Neural crest cell (in vitro differentiated cells): ENCODE data around the gene WDSUB1. TPM values are rescaled to one million over a fixed set of nuclear protein-coding genes. Genes with fewer than 3 reads are reported as not detected.
A peak's percentile ranks its signal among the peaks of the same experiment; 100 is the strongest.

Source experiments
- DNase-seq: peaks from one replicate; pipeline ENCODE4 v3.0.0; 2021; ENCODE audit warnings: low read depth, mixed read lengths, low spot score
- H3K27ac Mint-ChIP-seq: one replicate; pipeline ENCODE4 v1.8.0; 2021; ENCODE audit warnings: mild to moderate bottlenecking, mixed read lengths; ENCODE audit not compliant: unreplicated experiment
- H3K27me3 Mint-ChIP-seq: 2 replicates; pipeline ENCODE4 v1.8.0; 2021; ENCODE audit warnings: low read depth, mild to moderate bottlenecking, mixed read lengths
- H3K36me3 Mint-ChIP-seq: 2 replicates; pipeline ENCODE4 v1.8.0; 2021; ENCODE audit warnings: low read depth, mild to moderate bottlenecking, mixed read lengths
- H3K4me1 Mint-ChIP-seq: 2 replicates; pipeline ENCODE4 v1.8.0; 2021; ENCODE audit warnings: mixed read lengths
- H3K4me3 Mint-ChIP-seq: one replicate; pipeline ENCODE4 v1.8.0; 2021; ENCODE audit warnings: mild to moderate bottlenecking, mixed read lengths
- H3K9me3 Mint-ChIP-seq: 2 replicates; pipeline ENCODE4 v1.8.0; 2021; ENCODE audit warnings: mixed read lengths
- CTCF ChIP-seq: fragments of 200-600 bp; sonication (generic); conservative IDR thresholded peaks from 2 replicates; pipeline ENCODE4 v1.5.0; 2021; ENCODE audit warnings: antibody characterized with exemption, mild to moderate bottlenecking
- total RNA-seq: library from RNA; stranded (reverse); gene quantifications from 2 replicates; pipeline ENCODE4 v1.2.1, GENCODE V29; 2021

The WDSUB1 gene
- total RNA-seq, 1 donor from 2014 or later = 4.9 TPM

DNA sequence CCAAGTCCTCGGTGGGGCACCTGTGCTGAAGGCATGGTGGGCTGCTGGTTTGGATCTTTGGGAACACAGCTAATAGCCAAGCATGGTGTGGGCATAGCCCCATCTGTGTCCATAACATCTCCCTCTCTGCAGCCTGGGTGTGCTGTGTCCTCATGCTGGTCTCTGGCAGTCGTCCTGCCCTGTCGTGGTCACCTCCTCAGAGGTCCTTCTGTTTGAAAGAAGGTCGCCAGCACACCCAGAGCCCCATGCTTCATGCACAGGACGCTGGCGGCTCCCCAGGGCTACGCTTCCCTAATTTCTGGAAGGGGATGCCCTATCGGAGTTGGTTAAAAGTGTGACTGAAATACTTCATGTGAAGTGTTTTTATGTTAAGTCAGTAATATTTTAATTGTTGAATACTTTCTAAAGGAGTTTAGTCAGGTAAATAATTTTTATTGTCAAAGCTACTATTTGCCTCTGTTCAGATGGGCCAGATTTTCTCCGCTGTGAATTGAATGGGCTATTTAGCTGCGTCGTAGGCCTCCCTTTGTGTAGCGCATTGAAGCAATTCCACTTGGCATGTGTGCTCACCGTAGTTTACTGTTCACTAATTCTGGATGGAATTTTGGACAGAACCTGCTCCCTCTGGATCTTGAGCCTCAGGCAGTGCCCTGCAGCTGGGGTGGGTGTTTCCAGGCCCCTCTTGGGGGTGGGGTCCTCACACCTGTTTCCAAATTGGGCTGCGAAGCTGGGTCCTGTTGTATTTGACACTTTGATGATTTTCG, 81.9 kb downstream of the WDSUB1 start:
- Mint-ChIP-seq H3K4me3 (no peak overlapping the region), H3K4me1 (peaks cover 15% of the 10 kb centered on the region), H3K27ac (no peak overlapping the region), H3K27me3 (no peaks in the 10 kb centered on the region), H3K9me3 (no peaks in the 10 kb centered on the region), H3K36me3 (peaks cover 5% of the 10 kb centered on the region)
- DNase-seq = no peak
- no peak for TF ChIP-seq CTCF

DNA sequence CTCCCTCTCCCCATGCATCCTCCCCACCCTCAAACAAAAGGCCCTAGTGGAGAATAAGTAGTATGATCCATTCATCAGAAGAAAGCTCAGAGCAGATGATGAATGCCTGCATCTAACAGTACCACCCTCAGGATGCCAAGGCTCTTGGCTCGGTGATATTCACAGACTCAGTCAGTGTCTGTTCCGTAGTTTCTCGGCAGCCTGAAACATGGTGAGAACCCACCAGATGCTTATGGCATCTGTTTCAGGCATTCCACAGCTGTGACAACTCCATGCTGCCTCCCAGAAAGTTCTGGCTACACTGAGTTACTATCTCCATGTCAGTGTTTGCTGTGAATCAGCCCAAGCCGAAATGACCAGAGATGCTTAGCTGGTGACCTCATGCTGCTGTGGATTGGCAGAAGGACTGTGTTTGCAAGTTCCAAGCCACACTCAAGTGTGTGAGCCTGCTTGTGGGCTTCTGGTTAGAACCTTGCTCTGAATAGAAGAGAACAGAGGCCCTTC, 83.9 kb downstream of the WDSUB1 start:
- peaks cover 5% of the 10 kb centered on the region for H3K36me3 Mint-ChIP-seq
- H3K4me3 Mint-ChIP-seq = no peak overlapping the region
- no peak overlapping the region for H3K27ac Mint-ChIP-seq

GRCh38 chr2:159201360-159202063, 85.0 kb downstream of the WDSUB1 start:
- H3K27ac Mint-ChIP-seq = peak overlapping the region; percentile 40
- no peak for DNase-seq
- H3K9me3 Mint-ChIP-seq = no peaks in the 10 kb centered on the region
- H3K36me3 Mint-ChIP-seq = peaks cover 5% of the 10 kb centered on the region
- peaks cover 18% of the 10 kb centered on the region for H3K4me1 Mint-ChIP-seq
- TF ChIP-seq CTCF = no peak
- H3K27me3 Mint-ChIP-seq = no peaks in the 10 kb centered on the region
- no peak overlapping the region for H3K4me3 Mint-ChIP-seq

More for the DNA sequence above, 83.9 kb downstream of the WDSUB1 start:
- Mint-ChIP-seq H3K9me3 (no peaks in the 10 kb centered on the region), H3K4me1 (peaks cover 11% of the 10 kb centered on the region), H3K27me3 (no peaks in the 10 kb centered on the region)
- no peak for TF ChIP-seq CTCF
- no peak for DNase-seq

GRCh38 chr2:159200498-159200897, 86.0 kb downstream of the WDSUB1 start:
- no peak for TF ChIP-seq CTCF
- Mint-ChIP-seq H3K36me3 (peaks cover 3% of the 10 kb centered on the region), H3K4me3 (no peak overlapping the region), H3K4me1 (peaks cover 18% of the 10 kb centered on the region), H3K27ac (peak overlapping the region; percentile 88), H3K9me3 (no peaks in the 10 kb centered on the region), H3K27me3 (no peaks in the 10 kb centered on the region)
- DNase-seq = no peak

DNA sequence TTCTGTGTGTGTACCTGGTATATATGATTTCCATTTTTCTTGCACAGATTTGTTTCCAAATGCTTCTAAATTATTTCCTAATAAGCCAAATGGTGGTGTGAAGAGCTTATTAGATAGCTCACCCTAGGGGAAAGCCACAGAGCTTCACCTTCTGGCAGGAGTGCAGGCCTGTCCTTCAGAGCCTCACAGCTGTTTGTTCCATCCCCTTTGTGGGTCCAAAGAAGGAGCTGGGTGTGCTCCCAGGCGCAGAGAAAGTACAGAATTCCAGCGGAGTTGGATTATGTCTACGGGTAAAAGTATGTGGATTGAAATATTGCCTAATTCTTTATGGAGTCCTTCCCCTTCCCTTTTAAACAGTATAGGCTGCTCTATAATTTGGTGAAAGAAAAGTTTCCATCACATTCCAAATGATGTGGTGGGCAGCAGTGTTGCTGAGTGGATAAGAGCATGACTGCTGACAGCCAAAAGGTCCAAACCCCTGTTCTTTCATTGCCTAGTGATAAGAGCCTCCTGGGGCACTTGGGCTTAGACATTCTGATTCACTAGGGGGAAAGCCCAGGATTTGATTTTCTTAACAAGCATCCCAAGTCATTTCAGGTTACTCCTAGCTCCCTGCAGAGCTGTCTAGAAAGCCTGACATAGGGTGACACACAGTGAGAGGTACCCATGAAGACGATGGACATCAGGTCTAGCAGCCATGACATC, 86.6 kb downstream of the WDSUB1 start:
- H3K9me3 Mint-ChIP-seq = no peaks in the 10 kb centered on the region
- TF ChIP-seq CTCF = no peak
- H3K4me1 Mint-ChIP-seq = peaks cover 18% of the 10 kb centered on the region
- H3K27me3 Mint-ChIP-seq = no peaks in the 10 kb centered on the region
- H3K36me3 Mint-ChIP-seq = peaks cover 3% of the 10 kb centered on the region
- H3K27ac Mint-ChIP-seq = no peak overlapping the region
- no peak for DNase-seq
- no peak overlapping the region for H3K4me3 Mint-ChIP-seq
